ENCODE data around the gene HNRNPC. TPM values are rescaled to one million over a fixed set of nuclear protein-coding genes. Genes with fewer than 3 reads are reported as not detected.
"Not testable (repeated sequence)": the region's sequence is repeated elsewhere in the genome, so short reads cannot be mapped to it uniquely, and the experiment has no call there.

The HNRNPC gene
- total and polyA plus RNA-seq, 8 donors: 377 to 903 (median 765) TPM

- H3K36me3 ChIP-seq: no peaks in the 10 kb centered on the region
- H3K27me3 ChIP-seq: peaks cover 7 to 40% of the 10 kb centered on the region in 2 donors
- H3K4me3 ChIP-seq: no peak overlapping the region
- TF ChIP-seq CTCF (IDR thresholded peaks at IDR 0.05): no peak
- peaks cover 2 to 4% of the 10 kb centered on the region in 2 donors for H3K4me1 ChIP-seq
- DNase-seq (no peak), ATAC-seq (no peak)
- H3K9me3 ChIP-seq: no peaks in the 10 kb centered on the region
- no peak overlapping the region for H3K27ac ChIP-seq
- intact Hi-C loops (cut with DNase I): no loop called here
Observed at GRCh38 chr14:21302013-21302835, 33.0 kb upstream of the HNRNPC start.

GRCh38 chr14:21300892-21301291, 31.6 kb upstream of the HNRNPC start:
- DNase-seq (peak in 2 of 4 donors; percentile 13 to 80), ATAC-seq (peak; percentile 52)
- no peak for TF ChIP-seq CTCF (IDR thresholded peaks at IDR 0.05)
- H3K27ac ChIP-seq: no peak overlapping the region
- no peaks in the 10 kb centered on the region for H3K9me3 ChIP-seq
- peaks cover 7 to 40% of the 10 kb centered on the region in 2 donors for H3K27me3 ChIP-seq
- peaks cover 2 to 4% of the 10 kb centered on the region in 2 donors for H3K4me1 ChIP-seq
- H3K36me3 ChIP-seq: no peaks in the 10 kb centered on the region
- intact Hi-C loops (cut with DNase I): no loop called here
- no peak overlapping the region for H3K4me3 ChIP-seq

- H3K9me3 ChIP-seq: no peaks in the 10 kb centered on the region
- peaks cover 7 to 40% of the 10 kb centered on the region in 2 donors for H3K27me3 ChIP-seq
- ATAC-seq: no peak
- intact Hi-C loops (cut with DNase I): no loop called here
- H3K36me3 ChIP-seq: no peaks in the 10 kb centered on the region
- H3K4me1 ChIP-seq: peaks cover 2 to 4% of the 10 kb centered on the region in 2 donors
- H3K4me3 ChIP-seq: no peak overlapping the region
- no peak for TF ChIP-seq CTCF (IDR thresholded peaks at IDR 0.05)
- DNase-seq: no peak
- no peak overlapping the region for H3K27ac ChIP-seq
Observed at GRCh38 chr14:21299562-21300130, 30.4 kb upstream of the HNRNPC start.

GRCh38 chr14:21298358-21298757, 29.1 kb upstream of the HNRNPC start:
- DNase-seq: no peak
- no peak for TF ChIP-seq CTCF (IDR thresholded peaks at IDR 0.05)
- H3K4me1 ChIP-seq: peaks cover 2 to 4% of the 10 kb centered on the region in 2 donors
- no peak overlapping the region for H3K4me3 ChIP-seq
- no peaks in the 10 kb centered on the region for H3K36me3 ChIP-seq
- intact Hi-C loops (cut with DNase I): no loop called here
- no peak overlapping the region for H3K27ac ChIP-seq
- ATAC-seq: no peak
- peaks cover 7 to 40% of the 10 kb centered on the region in 2 donors for H3K27me3 ChIP-seq
- H3K9me3 ChIP-seq: no peaks in the 10 kb centered on the region

GRCh38 chr14:21294026-21294425, 24.8 kb upstream of the HNRNPC start:
- H3K9me3 ChIP-seq; H3K4me3 ChIP-seq; H3K36me3 ChIP-seq; H3K27me3 ChIP-seq; DNase-seq; ATAC-seq; H3K27ac ChIP-seq; H3K4me1 ChIP-seq; intact Hi-C loops (cut with DNase I): not testable (repeated sequence)
